ENCODE measurements around the gene CFAP210. TPM values are rescaled to one million over a fixed set of nuclear protein-coding genes. Genes with fewer than 3 reads are reported as not detected.
A peak's percentile ranks its signal among the peaks of the same experiment; 100 is the strongest.

CFAP210 gene
- total and polyA plus RNA-seq, 10 of the 15 experiments (the other 5 are each of a cell fraction or from before 2014, with no cell fraction given): not detected

- TF ChIP-seq, protein P1, sequence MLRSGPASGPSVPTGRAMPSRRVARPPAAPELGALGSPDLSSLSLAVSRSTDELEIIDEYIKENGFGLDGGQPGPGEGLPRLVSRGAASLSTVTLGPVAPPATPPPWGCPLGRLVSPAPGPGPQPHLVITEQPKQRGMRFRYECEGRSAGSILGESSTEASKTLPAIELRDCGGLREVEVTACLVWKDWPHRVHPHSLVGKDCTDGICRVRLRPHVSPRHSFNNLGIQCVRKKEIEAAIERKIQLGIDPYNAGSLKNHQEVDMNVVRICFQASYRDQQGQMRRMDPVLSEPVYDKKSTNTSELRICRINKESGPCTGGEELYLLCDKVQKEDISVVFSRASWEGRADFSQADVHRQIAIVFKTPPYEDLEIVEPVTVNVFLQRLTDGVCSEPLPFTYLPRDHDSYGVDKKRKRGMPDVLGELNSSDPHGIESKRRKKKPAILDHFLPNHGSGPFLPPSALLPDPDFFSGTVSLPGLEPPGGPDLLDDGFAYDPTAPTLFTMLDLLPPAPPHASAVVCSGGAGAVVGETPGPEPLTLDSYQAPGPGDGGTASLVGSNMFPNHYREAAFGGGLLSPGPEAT (IDR thresholded peaks at IDR 0.05; ENCODE audit: low read depth): peak; percentile 56; the same call in 1 of the 2 replicates
- TF ChIP-seq, protein P2, sequence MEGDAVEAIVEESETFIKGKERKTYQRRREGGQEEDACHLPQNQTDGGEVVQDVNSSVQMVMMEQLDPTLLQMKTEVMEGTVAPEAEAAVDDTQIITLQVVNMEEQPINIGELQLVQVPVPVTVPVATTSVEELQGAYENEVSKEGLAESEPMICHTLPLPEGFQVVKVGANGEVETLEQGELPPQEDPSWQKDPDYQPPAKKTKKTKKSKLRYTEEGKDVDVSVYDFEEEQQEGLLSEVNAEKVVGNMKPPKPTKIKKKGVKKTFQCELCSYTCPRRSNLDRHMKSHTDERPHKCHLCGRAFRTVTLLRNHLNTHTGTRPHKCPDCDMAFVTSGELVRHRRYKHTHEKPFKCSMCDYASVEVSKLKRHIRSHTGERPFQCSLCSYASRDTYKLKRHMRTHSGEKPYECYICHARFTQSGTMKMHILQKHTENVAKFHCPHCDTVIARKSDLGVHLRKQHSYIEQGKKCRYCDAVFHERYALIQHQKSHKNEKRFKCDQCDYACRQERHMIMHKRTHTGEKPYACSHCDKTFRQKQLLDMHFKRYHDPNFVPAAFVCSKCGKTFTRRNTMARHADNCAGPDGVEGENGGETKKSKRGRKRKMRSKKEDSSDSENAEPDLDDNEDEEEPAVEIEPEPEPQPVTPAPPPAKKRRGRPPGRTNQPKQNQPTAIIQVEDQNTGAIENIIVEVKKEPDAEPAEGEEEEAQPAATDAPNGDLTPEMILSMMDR (IDR thresholded peaks at IDR 0.05 in 2 of 3, conservative IDR thresholded peaks at IDR 0.05 in 1 of 3; ENCODE audit: control insufficient read depth in 2 of 3, extremely low read depth in 1 of 3, insufficient read depth in 1 of 3, low read depth in 3 of 3, low read length in 3 of 3): no peak
- TF ChIP-seq RAD51 (IDR thresholded peaks at IDR 0.05) (no peak), BCL11A (IDR thresholded peaks at IDR 0.05; ENCODE audit: low read depth, low read length) (no peak), EP300 (IDR thresholded peaks at IDR 0.05; ENCODE audit: borderline replicate concordance in 1 of 2, control insufficient read depth in 1 of 2, low read depth in 2 of 2, low read length in 2 of 2) (0 out of 4 replicates have a peak, but pooled peaks of 1 of the 2 experiments have one; percentile 16), YY1 (IDR thresholded peaks at IDR 0.05; ENCODE audit: low read depth, low read length) (no peak), MXI1 (IDR thresholded peaks at IDR 0.05; ENCODE audit: low read depth, low read length) (no peak)
Observed at GRCh38 chr2:169659320-169659719, 34.9 kb downstream of the CFAP210 start (continued).

- H4K20me1 ChIP-seq (ENCODE audit: control insufficient read depth, insufficient read depth): no peaks in the 10 kb centered on the region
- ChIA-PET RAD21 (ENCODE audit: unreplicated experiment) (no interaction called here), POLR2A (no interaction called here), SMC1A (ENCODE audit: uncharacterized antibody, unreplicated experiment) (no interaction called here), CTCF (interaction anchor here (0.6 to 1.1 kb wide), 2 partner anchors 46 to 141 kb away, joined by 3 read pairs; no protein-coding TSS in a partner anchor)
- no peaks in the 10 kb centered on the region for H3K27me3 ChIP-seq (replicated peaks in 1 of 2; ENCODE audit: control insufficient read depth in 2 of 2, insufficient read depth in 2 of 2, low read length in 1 of 2)
- 94% methylated on average over 1 of the region's 1 CpG for WGBS (ENCODE audit: insufficient coverage, insufficient replicate concordance, low lambda C conversion rate, missing lambda C conversion rate)
- H3K9ac ChIP-seq (ENCODE audit: control insufficient read depth, insufficient read depth, low read length): no peak overlapping the region
- H2AFZ ChIP-seq (ENCODE audit: control insufficient read depth, low read depth, low read length): no peak overlapping the region; the same call in 1 of the 2 replicates
- no TSS peak for BruUV-seq (replicated peaks)
- no peaks in the 10 kb centered on the region; the same call in 1 of the 2 replicates for H3K4me1 ChIP-seq (ENCODE audit: control insufficient read depth, insufficient read depth, low read length)
- H3K4me3 ChIP-seq: no peak overlapping the region
- in situ Hi-C loops (cut with MboI): no loop called here
- intact Hi-C loops (cut with micrococcal nuclease; ENCODE audit: unreplicated experiment): no loop called here
- no peak for ATAC-seq
- no peaks in the 10 kb centered on the region for H3K9me3 ChIP-seq (replicated peaks; ENCODE audit: control insufficient read depth, insufficient read depth, low read length)
- H3K4me2 ChIP-seq (ENCODE audit: control insufficient read depth, insufficient read depth): no peak overlapping the region
- H3K79me2 ChIP-seq (ENCODE audit: control insufficient read depth, insufficient read depth, low read length): no peaks in the 10 kb centered on the region
- no peak for DNase-seq (ENCODE audit: low read depth, low spot score)
- H3K36me3 ChIP-seq (ENCODE audit: control insufficient read depth in 2 of 2, insufficient read depth in 2 of 2, low read length in 1 of 2): no peaks in the 10 kb centered on the region
- no peak overlapping the region for H3K27ac ChIP-seq (ENCODE audit: control insufficient read depth, insufficient read depth)
- no peak for FAIRE-seq
- no peak for TF ChIP-seq NR2C1 (IDR thresholded peaks at IDR 0.05)
- no peak for TF ChIP-seq CBX5 (IDR thresholded peaks at IDR 0.05; ENCODE audit: low read depth)
- no peak for TF ChIP-seq SREBF2 (IDR thresholded peaks at IDR 0.05; ENCODE audit: low read length)
- no peak for TF ChIP-seq SMAD1 (IDR thresholded peaks at IDR 0.05; ENCODE audit: low read depth, partially characterized antibody)
- no peak for TF ChIP-seq ZNF592 (IDR thresholded peaks at IDR 0.05)
- TF ChIP-seq MYB (IDR thresholded peaks at IDR 0.05; ENCODE audit: borderline replicate concordance, low read depth, low read length): no peak
- no peak for TF ChIP-seq JUND (IDR thresholded peaks at IDR 0.05; ENCODE audit: low read depth, low read length)
Observed at GRCh38 chr2:169658877-169659276, 35.3 kb downstream of the CFAP210 start.

Measured in GM12878 (cell line).